NCI-H1105 treated with DMSO at 0.1 percent for 48 hours (cell line): ENCODE results near the gene GOLPH3.
"Not testable (repeated sequence)": the region's sequence is repeated elsewhere in the genome, so short reads cannot be mapped to it uniquely, and the experiment has no call there.

Experiments used
- DNase-seq: peaks from one replicate; lab custom pipeline; 2025; lab: John Stamatoyannopoulos, UW

Gene GOLPH3

DNA sequence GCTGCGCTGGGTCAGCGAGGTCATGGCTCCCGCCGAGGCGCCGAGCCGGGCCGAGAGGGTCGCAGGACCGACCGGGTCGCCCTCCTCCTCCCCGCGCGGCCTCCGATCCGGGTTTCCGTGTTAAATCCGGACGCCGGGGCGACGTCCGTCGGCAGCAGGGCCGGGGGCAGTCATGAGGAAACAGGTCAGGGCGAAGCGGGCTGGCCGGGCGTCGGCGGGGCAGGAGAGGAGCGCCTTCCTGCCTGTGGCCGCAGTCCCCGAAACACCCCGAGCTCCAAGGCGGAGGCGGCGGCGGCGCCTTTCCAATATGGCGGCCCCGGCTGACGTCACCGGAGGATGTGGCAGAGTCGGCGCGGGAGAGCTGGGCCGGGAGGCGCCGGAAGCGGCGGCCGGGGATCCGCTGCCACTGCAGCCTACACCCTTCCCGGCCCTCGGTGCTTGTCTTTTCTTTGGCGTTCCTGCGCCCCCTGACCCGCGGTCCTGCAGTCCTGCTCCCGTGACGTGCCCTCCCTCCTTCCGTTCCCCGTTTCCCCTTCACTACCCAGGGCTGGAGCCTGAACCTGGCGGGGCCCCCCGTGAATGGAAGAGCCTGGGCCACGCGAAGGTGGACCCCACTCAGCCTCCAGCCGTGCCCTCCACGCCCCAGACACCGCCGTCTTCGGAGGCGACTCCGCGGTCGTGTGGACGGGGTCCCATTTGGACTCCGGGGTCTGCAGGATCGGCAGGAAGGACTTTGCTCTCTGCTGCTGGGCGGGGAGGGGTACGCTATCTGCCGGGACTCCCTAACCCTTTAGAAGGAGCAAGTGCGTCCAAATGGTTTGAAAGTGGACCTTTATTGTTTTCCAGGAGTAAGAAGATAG, at the start of gene GOLPH3:
Gene GOLPH3 (minus strand): TSS at position 309 of the 860 bp plus-strand sequence. CDS start 285 bp downstream, at position 24.
- DNase-seq: peak; percentile 86

DNA sequence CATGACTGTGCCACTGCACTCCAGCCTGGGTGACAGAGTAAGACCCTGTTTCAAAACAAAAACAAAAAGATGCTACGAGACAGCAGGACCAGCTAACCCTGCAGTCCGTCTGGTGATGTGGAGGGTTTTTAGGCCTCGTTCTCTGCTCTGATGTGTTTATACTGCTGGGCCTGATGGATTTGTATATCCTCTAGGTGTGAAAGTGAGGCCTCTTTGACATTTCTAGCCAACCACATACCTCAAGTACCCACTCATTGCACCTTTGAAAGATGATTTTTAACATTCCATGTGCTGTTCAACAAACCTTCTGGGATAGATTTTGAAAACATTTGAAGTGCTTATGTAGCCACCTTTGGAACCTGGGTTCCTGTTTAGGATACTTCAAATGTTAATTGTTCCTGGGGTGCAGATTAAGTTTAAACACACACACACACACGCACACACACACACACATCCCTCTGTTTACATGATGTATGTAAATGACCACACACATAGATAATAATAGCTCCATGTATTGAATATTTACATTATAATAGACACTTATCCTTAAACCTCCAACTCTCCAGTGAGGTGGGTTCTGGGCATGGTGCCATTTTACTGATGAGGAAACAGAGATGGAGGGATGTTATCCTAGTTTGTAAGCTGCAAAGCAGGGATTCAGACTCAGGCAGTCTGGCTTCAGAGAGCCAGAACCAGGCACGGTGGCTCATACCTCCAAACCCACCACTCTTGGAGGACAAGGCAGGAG, 48.8 kb upstream of the GOLPH3 start:
- peak; percentile 23 for DNase-seq

DNA sequence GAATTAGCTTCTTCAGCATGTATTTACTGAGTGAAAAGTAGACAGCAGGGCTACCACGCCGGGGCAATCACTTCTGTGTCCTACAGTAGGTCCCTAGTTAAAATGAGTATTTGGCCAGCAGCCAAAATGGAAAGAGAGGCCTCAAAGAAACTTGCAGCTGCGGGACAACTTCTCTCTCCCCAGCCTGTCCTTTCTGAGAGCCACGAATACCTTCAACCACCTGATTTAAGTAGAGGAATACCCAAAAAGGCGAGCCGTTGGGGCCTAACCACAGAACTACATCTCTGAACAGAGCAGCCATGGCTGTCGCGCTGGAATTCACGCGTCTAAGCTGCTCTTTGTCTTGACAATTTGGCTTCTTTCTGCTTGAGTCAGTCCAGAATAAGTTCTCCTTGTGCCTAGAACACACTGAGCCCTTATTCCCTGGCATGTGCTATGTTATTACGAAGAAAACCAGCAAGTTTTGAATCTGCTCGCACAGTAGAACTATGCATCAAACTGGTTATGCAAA, 43.8 kb upstream of the GOLPH3 start:
- peak; percentile 29 for DNase-seq

DNA sequence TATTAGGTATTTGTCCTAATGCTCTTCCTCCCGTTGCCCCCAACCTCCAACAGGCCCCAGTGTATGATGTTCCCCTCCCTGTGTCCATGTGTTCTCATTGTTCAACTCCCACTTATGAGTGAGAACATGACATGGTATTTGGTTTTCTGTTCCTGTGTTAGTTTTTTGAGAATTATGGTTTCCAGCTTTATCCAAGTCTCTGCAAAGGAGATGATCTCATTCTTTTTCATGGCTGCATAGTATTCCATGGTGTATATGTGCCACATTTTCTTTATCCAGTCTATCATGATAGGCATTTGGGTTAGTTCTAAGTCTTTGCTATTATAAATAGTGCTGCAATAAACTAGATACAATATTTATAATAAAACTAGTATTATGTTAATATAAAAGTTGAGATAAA, 40.2 kb upstream of the GOLPH3 start:
- not testable (repeated sequence) for DNase-seq

DNA sequence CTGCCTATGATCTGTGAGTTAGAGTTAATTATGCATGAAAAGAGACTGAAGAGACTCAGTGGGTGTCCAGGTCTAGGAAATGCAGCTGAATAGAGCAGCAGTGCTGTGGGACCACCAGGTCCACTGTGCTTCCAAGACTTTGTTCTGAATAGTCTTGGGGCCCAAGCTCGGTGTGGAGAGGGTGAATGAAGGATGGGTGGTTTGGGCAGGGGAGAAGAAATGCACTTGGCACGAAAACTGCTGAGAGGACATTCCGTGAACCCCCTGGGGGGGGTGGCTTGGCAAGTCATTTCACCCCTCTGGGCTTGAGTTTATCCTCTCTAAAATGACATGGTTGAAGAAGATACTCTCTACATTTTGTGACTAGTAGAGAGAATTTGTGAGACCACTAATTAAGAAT, 36.0 kb upstream of the GOLPH3 start:
- DNase-seq: no peak

DNA sequence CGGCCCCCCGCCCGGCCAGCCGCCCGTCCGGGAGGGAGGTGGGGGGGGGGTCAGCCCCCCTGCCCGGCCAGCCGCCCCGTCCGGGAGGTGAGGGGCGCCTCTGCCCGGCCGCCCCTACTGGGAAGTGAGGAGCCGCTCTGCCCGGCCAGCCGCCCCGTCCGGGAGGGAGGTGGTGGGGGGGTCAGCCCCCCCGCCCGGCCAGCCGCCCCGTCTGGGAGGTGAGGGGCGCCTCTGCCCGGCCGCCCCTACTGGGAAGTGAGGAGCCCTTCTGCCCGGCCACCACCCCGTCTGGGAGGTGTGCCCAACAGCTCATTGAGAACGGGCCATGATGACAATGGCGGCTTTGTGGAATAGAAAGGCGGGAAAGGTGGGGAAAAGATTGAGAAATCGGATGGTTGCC, 34.7 kb upstream of the GOLPH3 start:
- DNase-seq: not testable (repeated sequence)

DNA sequence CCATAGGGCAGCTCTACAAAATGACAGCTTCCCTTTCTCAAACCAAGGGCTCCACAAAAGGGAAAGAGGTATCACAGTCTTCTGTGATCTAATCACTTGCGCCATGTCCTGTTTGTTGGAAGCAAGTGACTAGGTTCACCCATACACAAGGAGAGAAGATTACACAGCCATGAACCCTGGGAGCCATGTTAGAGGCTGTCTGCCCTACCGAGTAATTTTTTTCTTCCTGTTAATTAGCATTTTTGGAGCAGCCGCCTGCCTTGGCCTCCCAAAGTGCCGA, 33.2 kb upstream of the GOLPH3 start:
- no peak for DNase-seq

DNA sequence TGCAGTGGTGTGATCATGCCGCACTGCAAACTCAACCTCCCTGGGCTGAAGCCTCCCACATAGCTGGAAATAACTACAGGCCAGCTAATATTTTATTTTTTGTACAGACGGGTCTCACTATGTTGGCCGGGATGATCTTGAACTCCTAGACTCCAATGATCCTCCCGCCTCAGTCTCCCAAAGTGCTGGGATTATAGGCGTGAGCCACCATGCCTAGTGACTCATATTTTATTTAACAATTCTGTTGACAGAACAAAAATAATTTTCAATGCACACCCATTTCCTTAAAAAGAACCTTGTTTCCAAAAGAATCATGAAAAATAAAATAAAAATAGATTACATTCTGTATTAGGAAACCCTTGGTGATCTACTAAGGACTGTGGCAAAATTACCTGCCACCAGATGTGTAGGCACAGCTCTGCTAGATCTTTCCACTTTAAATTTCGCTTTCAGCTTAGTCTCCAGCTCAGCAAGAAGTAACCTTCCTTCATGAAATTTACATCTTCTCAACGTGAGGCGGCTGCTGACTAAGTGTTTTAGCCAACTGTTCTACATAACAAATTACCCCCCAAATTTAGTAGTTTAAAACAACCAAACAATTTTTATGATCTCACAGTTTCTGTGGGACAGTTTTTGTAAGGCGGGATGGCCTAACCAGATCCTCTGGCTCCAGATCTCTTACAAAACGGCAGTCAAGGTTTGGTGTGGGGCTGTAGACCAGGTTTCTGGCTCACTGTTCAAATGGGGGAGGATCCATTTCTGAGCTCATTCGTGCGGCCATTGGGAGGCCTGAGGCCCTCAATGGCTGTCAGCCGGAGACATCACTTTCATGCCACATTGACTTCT, 32.6 kb upstream of the GOLPH3 start:
- no peak for DNase-seq

DNA sequence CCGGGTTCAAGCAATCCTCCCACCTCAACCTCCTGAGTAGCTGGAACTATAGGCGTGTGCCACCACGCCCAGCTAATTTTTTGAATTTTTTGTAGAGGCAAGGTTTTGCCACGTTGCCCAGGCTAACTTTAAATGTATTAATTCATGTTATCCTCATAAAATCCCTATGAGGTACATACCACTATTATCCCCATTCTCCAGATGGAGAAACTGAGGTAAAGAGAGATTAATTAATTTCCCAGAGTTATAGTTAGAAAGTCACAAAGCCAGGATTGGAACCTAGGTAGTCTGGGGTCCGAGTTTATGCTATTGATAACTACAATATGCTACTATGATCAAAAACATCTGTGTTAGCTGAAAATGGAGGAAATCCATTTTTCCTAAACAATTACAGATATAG, 31.9 kb upstream of the GOLPH3 start:
- no peak for DNase-seq

DNA sequence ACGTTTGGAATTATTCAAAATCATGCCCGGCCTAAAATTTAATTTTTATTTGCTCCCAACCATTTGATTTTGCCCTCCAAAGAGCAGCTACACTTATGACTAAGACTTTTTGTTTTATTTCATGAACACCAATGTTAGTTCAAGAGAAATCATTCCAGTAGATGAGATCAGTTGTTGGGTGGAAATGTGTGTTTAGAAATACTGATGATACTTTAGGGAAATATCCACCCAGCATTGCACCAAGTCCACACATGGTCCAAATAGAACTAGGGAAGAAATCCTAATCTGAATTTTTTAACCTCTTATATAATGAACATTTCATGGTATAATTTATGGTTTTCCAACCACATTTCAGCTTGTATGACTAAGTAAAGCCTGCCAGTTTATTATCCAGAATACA, 28.3 kb upstream of the GOLPH3 start:
- no peak for DNase-seq

DNA sequence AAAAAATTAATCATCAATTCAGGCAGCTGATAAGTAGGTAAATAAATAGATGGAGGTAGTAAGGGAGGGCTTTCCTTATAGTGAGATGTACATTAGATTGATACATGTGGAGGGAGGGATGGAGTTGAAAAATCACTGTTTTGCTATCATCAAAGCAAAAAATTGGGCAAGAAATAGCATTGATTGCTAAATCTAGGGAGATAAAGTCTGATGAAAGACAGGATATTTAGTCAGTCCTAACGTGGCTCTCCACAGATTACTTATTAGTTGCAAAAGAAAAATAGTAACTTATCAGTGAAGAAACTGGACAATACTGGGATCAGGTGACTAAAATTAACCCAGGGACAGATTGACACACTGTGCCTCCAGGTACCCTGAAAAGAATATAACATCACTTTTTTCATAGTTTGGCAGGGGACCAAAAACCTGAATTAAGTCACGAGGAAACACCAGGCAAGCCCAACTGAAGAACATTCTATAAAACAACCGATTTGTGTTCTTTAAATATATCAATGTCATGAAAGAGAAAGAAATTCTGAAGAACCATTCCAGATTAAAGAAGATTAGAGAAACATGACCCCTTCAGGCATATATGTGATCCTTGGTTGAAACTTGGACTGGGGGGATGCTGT, 27.1 kb upstream of the GOLPH3 start:
- no peak for DNase-seq

DNA sequence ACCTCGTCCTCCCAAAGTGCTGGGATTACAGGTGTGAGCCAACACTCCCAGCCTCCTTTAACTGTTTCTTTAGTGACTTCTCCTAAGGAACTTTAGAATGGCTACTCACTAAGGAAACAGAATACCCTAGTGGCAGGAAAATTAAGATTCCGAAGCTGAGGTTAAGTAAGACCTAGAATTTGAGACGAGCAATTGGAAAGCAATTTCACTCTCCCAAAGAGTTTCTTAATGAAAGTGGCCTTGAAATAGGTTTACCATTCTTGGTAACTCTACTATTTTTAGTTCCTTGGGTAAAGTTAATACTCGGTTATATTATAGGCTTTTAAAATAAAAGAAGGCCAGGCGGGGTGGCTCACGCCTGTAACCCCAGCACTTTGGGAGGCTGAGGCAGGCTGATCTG, 22.9 kb upstream of the GOLPH3 start:
- no peak for DNase-seq

DNA sequence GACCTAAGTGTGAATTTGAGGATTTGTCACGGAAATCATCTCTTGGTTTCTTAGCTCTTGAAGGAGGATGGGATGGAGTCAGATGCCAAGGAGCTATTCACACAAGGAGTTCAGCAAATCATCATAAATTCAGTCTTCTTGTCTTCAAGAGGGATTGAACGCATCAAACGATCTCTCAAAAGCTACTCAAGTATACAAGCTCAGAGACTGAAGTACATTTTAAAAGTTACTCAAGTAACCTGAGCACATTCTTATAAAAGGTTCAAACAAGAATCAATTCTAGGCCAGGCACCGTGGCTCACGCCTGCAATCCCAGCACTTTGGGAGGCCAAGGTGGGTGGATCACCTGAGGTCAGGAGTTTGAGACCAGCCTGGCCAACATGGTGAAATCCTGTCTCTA, 21.1 kb upstream of the GOLPH3 start:
- DNase-seq: no peak

DNA sequence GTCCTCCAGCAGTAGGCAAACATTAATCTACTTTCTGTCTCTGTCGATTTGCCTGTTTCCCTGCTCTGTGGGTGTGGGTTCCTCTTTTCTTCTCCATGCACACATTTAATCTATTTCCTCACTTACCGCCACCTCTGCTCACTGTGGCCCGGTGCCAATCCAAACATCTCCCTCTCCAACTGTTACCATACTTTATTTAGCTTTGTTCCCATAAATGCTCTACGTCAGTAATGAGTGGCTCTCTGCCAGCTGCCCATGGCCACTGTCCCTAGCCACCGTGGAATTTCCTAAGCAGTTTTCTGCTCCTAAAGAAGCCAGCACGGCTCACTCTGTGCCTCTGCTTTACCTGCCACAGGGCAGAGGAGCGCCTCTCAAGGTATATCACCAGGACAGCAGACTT, 19.5 kb upstream of the GOLPH3 start:
- DNase-seq: peak; percentile 99

DNA sequence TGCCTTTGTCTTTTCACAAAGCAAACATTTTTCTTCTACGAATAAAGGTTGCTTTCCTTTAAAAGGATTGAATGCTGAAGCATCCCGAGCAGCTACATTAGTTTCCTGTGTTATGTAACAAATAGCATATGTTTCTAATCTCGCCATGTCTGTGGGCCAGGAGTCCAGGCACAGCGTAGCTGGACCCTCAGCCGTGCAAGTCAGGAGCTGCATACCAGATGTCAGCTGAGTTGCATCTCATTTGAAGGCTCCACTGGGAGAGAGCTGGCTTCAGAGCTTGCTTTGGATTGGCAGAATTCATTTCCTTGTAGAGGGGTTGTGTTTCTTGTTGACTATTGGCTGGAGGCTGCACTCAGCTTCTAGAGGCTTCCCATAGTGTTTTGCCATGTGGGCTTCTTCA, 16.0 kb upstream of the GOLPH3 start:
- DNase-seq: no peak

DNA sequence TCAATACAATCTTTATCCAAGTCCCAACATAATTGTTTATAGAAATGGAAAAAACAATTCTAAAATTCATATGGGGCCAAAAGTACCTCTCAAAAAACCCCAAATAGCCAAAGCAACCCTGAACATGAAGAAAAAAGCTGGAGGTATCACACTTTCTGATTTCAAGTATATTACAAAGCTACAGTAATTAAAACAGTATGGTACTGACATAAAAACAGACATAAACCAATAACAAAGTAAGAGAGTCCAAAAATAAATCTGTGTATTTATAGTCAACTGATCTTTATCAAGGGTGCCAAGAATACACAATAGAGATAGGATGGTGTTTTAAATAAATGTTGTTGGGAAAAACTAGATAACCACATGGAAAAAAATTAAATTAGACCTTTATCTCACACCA, 13.6 kb upstream of the GOLPH3 start:
- no peak for DNase-seq

DNA sequence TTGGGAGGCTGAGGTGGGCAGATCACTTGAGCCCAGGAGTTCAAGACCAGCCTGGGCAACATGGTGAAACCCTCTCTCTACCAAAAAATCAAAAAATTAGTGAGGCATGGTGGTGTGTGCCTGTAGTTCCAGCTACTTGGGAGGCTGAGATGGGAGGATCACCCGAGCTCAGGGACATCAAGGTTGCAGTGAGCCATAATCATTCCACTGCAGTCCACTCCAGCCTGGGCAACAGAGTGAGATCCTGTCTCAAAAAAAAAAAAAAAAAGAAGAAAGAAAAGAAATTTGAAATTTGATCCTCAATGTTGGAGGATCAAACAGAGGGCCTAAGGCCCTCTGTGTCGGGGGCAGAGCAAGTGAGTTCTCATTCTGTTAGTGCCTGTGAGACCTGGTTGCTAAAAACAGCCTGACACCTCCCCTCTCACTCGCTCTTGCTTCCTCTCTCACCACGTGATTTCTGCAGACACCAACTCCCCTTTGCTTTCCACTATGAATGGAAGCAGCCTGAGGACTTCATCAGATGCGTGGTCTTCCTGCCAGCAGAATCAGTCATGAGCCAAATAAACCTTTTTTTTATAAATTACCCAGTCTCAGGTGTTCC, 8.4 kb upstream of the GOLPH3 start:
- no peak for DNase-seq

DNA sequence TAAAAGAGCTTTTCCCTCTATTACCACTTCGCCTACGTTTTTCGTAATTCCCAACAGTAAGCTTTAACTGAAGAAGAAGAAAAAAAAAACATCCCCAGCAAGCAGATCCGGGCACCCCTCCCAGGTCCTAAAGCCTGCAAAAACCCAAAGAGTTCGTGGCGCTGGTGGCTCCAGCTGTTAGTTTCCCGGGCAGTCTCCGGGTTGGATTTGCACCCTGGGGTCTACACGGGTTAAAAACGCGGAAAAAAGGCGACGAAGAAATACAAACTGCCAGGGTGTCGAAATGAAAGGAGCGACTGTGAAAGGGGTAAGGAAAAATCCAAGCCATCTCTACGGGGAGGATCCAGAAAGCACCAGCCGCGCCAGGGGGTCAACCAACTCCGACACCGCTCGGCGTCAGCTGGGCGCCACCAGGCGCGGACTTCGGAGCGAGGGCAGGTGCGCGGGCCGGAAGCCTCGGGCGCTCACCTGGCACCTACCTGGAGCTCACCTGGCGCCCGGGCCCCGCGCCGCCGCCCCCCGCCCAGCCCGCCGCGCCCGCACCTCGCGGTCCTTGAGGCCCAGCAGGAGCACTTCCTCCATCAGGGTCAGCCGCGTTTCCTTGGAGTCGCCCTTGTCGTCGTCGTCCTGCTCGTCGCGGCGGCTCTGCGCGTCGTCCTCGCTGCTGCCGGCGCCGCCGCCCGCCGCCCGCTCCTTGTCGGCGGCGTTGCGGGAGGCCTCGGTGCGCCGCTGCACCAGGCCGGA, 680 bp downstream of the GOLPH3 start:
- peak; percentile 71 for DNase-seq

DNA sequence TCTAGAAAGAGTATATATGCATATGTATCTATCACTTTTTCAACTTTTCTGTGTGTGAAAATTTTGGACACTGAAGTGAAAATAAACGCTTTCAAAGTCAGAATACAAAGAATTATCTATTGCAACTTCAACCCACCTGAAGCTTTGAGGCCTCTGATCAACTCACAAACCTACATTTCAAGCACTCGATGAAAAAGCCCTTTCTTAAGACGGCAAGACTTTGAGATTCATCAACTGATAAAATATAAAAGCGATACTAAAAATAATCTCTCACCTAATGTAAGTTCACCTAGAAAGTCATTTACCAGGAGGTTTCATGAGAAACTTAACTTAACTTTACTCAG, 1.2 kb downstream of the GOLPH3 start:
- DNase-seq: peak; percentile 24

DNA sequence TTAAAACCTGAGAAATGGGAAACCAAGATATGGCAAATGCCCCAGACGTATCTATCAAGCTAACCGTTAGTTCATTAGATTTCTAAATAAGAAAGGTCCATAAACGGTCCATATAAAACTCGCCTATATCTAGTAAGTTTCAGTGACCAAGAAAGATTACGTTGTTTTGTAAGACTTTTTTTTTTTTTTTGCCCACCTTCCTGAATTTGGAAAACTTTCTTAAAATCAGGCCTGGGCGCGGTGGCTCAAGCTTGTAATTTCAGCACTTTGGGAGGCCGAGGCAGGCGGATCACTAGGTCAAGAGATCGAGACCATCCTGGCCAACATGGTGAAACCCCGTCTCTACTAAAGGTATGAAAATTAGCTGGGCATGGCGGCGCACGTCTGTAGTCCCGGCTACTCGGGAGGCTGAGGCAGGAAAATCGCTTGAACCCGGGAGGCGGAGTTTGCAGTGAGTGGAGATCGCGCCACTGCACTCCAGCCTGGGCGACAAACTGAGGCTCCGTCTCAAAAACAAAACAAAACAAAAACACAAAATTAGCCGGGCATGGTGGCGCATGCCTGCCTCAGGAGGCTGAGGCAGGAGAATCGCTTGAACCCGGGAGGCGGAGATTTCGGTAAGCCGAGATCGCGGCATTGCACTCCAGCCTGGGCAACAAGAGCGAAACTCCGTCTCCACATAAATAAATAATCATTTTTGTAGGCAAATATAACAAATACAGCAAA, 1.8 kb downstream of the GOLPH3 start:
- peak; percentile 27 for DNase-seq
